HG03139 (cell line): ENCODE data around the gene RAE1.

Experiments
- ATAC-seq: cut with Tn5 transposase; IDR thresholded peaks from one replicate; pipeline ENCODE4 v1.9.1; 2021; ENCODE audit not compliant: unreplicated experiment

RAE1 gene

GRCh38 chr20:57369596-57369995 is 18.5 kb downstream of the RAE1 start:
- ATAC-seq: no peak

DNA sequence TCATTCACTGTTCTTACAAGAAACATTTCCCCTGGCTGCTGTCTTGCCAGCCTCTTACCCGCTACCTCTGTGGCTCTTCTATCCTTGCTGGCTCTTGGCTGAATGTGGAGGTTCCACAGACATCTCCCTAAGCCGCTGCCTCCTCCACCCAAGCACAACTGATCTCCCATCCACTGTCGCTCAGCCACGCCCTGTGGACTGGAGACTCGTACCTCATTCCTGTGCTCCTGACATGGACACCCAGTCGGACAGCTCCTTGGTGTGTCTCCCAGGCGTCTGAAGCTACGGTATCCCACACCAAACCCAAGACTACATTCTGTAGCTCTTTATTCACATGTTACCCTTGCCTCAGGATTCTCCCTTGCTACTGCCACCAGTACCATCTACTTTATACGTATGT is 19.3 kb downstream of the RAE1 start:
- no peak for ATAC-seq

DNA sequence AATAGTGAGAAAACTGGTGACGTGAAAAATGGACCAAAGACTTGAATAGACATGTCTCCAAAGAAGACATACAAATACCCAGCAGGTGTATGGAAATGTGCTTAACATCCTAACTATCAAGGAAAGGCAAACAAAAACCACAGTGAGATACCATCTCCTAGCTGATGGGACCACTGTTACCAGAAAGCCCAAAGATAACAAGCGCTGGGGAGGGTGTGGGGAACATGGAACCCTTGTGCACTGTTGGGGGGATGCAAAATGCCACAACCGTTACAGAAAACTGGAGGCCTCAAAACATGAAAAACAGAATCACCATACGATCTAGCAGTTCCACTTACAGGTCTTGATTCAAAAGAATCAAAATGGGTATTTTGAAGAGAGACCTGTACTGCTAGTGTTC is 20.3 kb downstream of the RAE1 start:
- no peak for ATAC-seq

GRCh38 chr20:57372157-57372556 is 21.1 kb downstream of the RAE1 start:
- no peak for ATAC-seq

DNA sequence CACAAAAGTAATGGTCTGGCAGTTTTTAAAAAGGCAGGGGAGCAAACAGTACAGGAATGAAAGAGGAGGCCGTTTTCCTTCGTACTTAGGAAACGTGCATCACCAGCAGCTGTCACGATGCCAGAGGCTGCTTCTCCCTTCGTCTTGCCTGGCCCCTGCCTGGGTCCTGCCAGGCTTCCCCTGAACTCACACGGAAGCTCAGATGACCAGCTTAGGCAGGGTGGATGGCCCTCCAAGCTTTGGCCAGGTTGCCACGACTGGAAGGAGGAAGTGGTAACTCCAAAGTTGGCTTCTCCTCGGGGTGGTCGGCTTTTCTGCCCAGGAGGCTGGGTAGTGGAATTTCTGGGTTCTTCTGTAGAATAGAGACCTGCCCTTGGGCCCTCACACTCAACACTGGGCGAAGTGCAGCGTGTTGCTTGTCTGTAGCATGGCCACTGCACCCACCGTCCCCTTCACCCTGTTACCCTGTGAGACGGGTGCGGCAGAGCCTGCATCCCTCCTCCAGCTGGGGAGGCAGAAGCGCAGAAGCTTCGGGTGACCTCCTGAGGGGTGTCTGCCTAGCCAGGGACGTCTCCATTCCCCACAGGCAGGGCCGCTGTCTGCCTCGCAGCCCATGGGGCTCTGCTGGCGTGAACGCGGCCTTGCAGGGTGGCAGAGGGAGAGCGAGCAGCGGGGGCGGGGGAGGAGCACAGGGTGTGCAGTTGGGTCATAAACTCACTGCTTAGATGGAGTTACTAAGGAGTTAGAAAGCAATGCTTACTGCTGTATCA is 21.7 kb downstream of the RAE1 start:
- ATAC-seq: no peak

GRCh38 chr20:57374343-57374930 is 23.4 kb downstream of the RAE1 start:
- no peak for ATAC-seq

DNA sequence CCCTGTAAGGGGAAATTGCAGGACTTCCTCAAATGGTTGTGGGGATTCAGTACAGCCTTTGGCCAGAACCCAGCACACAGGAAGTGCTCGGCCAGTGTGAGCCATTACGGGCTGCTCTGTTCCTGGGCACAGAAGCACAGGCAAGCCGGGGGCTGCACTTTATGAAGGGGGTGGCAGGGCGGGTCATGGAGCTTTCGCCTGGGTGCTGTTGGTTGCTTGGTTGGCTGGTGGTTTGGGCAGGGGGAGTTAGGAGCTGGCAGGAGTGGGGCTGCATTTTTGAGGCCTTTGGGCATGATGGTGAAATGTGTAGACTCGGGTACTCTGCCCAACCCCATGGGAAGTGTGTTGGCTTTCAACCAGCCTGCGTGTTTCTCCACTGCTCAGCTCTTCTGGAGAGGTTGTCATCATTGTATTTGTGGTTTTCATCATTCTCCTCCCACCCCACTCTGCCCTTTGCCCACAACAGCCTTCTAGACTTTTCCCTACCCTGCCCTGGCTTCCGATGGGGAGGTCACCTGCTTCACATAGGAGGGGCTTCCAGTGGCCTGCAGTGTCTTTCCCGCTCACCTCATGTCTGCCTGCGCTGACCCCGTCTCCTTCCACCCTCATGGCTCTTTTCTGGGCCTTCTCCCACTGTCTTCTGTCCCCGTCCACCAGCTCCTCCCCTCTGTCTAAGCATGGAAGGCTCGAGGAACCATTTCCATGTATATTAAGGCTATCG is 24.0 kb downstream of the RAE1 start:
- ATAC-seq: no peak

DNA sequence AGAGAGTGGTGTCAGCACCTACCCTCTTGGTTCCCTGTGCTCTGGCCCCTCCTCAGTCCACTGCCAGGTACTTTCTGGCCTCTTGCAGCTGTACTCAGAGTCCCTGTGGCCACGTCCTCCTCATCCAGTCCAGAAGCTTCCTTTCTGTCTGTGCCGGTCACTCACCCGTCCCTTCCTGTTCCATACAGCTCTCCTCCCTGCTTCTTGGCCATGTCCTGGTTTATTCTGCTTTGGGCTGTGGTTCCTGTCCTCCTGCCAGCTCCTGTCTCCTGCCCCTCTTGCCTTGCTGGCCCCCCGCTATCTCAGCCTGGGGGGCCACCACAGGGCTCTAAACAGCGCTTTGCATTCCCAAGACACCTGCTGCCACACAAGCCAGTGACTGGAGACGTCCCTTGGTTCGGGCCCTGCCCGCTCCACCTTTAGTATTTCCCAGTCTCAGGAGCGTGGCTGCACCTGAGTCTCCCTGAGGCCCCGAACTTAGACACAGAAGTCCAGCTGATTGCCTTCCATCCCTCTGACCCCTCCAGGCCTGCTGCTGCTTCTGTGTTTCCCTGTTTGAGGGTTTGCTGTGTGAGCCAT is 24.7 kb downstream of the RAE1 start:
- ATAC-seq: no peak

DNA sequence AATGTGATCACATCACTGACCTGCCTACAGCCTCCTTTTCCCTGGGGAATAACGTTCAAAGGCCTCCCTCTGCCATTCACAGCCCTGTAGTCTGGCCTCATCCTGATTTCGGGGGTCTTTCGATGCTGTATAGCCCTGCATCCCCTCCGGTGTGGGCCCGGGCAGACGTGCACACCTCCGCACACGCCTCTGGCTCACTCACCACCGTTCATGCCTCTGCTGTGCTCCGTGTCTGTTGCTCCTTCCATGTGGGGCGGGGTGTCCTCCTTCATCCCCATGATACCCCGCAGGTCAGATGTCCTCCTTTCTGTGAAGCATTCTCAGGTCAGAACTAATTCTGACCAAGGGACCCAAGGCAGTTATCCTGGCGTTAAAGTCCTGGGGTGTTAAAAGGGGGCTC is 26.3 kb downstream of the RAE1 start:
- ATAC-seq: no peak

DNA sequence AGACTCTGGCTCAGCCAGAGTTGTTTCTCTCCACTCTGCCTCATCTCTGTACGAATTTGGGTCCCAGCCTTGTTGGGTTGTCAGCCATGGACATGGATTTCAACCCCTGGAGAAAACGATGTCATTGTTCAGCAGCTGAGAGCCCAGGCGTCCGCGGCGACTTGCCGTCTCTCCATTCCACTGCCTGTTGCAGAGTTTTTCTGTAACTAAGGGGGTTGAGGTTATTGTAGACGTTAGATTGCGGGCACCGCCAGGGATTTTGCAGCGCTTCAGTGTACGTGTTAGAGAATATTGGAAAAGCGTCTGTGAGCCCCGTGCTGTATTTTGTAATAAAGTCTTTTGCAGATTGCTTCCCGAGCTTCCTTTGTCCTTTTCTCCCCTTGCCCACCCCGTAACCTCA is 27.1 kb downstream of the RAE1 start:
- no peak for ATAC-seq

- no peak for ATAC-seq
Measured at GRCh38 chr20:57378646-57379262, 27.7 kb downstream of the RAE1 start.

DNA sequence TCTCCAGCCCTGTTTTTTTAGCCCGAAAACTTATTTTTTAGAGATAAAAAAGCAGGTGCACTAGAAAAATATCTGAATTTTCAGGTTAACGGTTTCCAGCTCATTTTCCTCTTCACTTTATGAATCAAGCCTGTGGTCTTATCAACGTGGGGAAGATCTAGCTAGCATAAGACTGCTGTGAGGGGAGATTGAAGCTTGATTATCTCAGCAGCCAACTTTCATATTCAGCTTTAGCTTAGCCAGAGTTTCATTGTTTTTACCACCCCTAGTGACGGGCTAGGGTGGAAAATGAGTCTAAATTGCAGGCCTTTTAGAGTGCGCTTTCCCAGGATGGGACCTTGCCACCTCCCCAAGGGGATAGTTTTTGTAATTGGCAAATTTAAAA is 28.2 kb downstream of the RAE1 start:
- no peak for ATAC-seq

GRCh38 chr20:57380081-57380750 is 29.2 kb downstream of the RAE1 start:
- no peak for ATAC-seq

DNA sequence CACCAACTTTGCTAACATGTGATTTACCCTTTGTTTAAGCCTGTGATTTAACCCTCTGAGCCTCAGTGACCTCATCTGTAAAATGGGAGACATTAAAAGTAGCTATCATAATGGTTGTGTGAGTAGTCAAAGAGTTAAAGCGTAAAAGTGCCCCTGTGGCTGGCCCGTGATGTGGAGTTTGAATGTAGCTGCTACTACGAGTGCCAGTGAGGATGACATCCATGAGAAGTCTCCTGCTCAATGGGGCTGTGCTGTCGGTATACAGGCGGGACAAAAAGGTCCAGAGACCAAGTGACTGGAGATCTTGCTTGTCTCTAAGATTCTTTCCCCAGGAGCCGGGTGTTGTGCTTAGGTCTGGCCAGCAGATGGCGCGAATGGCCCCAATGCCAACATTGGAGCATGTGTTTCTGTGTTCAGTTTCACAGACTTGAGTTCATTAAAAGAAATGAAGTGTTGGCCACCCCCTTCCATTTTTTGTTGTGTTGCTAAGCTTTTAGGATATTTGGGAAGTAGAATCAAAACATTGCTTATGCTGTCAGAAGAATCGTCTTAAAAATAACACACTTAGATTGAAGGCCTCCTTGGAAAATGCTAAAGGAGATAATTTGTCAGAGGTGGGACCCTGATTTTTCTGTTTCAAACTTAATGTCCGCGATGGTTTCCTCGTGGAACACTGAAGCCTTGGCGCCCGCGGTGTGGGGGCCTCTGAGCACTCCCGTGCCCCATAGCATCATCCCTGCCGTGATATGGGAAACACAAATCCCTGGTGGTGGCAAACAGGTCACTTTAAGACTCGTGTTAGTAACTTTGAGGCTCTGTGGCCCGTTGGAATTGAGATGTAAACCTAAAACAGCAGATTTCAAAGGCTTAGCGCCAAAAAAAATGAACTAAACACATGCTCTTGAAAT is 30.8 kb downstream of the RAE1 start:
- ATAC-seq: no peak

GRCh38 chr20:57382516-57382915 is 31.5 kb downstream of the RAE1 start:
- ATAC-seq: no peak

- ATAC-seq: no peak
Measured at GRCh38 chr20:57383447-57384347, 32.6 kb downstream of the RAE1 start.

GRCh38 chr20:57384486-57384885 is 33.4 kb downstream of the RAE1 start:
- no peak for ATAC-seq

- no peak for ATAC-seq
Measured at GRCh38 chr20:57384953-57385761, 34.1 kb downstream of the RAE1 start.
